ENCODE data around the gene NIPBL.
"Not testable (repeated sequence)": the region's sequence is repeated elsewhere in the genome, so short reads cannot be mapped to it uniquely, and the experiment has no call there.

The NIPBL gene

DNA sequence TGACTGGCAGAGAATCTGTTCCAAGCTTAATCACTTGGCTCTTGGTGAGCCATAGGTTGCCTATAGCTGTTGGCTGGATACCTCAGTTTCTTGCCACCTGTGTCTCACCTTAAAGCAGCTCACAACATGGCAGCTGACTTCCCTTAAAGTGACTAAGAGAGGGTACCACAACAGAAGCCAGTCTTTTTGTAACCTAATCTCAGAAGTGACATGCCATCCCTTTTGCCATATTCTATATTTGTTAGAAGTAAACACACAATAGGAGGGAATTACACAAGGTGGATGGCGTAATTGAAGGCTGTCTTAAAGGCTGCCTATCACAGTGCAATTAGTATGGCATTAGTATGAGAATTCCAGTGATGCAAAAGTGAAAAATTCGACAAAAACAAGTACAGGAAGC is 28.1 kb downstream of the NIPBL start:
- DNase-seq: no peak

DNA sequence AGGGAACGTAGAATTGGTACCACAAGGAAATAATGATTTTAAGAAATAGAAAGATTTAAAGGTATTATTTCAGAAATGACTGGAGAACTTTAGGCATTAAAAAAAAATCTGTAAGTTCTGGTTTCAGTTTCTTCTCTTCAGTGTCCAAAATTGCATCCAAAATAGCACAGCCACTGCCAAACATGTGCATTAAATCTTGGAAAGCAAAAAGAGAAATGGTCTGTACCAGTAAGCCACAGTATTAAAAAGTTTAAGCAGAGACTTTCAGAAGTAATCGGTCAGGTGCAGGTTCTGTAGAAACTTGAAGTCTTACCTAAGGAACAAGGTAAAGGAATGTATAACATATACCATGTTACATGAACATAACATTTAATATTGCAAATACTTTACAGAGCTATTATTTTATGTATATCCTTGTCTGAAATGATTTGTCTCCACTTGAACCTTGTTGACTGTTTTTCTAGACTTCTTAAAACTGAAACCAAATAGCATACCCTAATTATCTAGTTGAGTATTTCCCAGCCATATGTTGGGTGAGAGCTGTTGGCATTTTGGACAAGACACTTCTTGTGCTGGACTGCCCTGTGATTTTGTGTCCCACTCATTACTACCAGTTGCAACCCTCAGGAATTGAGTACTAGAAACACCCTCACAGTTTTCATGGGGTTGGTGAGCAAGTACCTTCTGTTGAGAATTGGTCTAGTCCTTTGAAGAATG is 32.1 kb downstream of the NIPBL start:
- no peak for DNase-seq

DNA sequence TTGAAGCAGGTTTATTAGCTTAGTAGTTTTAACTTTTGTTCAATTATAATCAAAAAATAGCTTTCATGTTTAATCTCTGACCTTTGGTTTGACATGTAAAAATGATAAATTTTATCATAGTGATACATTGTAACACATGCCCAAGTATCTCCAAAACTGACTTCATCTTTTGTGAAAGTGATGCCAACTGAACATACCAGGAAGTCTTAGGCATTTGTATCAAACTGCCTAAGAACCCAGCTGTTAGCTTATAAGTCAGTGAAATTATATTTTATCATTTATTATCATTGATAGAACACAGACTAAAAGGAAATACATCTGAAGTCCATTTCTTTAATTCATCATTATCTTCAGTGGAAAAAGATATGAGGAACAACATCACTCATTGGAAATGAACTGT is 39.1 kb downstream of the NIPBL start:
- DNase-seq: no peak

DNA sequence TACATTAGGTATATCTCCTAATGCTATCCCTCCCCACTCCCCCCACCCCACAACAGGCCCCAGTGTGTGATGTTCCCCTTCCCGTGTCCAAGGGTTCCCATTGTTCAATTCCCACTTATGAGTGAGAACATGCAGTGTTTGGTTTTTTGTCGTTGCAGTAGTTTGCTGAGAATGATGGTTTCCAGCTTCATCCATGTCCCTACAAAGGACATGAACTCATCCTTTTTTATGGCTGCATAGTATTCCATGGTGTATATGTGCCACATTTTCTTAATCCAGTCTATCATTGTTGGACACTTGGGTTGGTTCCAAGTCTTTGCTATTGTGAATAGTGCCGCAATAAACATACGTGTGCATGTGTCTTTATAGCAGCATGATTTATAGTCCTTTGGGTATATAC is 40.0 kb downstream of the NIPBL start:
- DNase-seq: not testable (repeated sequence)

DNA sequence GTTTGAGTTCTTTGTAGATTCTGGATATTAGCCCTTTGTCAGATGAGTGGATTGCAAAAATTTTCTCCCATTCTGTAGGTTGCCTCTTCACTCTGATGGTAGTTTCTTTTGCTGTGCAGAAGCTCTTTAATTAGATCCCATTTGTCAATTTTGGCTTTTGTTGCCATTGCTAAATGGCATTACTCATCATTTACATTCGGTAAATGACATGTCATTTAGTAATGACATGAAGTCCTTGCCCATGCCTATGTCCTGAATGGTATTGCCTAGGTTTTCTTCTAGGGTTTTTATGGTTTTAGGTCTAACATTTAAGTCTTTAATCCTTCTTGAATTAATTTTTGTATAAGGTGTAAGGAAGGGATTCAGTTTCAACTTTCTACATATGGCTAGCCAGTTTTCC is 40.8 kb downstream of the NIPBL start:
- not testable (repeated sequence) for DNase-seq

DNA sequence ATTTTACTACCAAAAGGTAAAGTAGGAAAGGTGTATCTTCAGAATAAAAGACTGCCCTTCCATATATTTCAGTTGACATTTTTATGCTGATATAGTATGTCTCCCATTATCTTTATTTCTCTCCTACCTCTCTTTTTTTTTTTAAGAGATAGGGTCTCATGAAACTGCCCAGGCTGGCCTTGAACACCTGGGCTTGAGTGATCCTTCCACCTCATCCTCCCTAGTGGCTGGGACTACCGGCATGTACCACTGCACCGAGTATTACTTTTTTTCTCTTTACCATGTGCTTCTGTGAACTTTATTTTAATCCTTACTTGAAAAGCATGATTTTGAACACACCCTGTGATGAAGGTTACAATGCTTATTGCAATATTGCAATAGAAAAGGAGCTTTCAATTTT is 42.7 kb downstream of the NIPBL start:
- DNase-seq: no peak

DNA sequence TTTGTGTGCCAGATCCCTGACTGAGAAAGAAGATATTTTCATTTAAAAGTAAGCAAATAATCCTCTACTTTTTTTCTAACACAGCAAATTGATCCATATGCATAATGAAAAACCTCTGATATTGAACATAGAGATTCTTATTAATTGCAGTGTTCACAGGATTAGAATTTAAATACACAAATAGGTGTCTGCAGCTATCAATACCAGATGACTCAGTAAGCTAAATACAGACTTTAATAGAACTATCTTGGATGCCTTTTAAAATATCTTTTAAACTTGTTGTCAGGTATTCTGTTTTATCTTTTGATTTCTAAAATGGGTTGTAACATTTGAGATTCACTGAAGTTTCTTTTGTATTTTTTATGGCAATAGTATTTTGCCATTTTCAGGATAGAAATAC is 43.1 kb downstream of the NIPBL start:
- no peak for DNase-seq

DNA sequence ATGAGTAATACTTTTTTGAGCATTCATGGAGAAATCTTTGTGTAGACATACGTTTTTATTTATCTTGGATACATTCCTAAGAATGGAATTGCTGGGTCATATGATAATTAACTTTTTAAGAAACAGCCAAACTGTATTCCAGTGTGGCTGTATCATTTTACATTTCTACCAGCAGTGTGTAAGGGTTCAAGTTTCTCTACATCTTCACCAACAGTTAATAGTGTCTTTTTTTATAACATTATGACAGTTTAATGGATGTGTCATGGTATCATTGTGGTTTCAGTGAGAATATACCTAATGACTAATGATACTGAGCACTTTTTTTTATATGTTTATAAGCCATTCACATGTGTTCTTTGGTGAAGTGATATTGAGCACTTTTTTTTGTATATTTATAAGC is 52.4 kb downstream of the NIPBL start:
- no peak for DNase-seq

DNA sequence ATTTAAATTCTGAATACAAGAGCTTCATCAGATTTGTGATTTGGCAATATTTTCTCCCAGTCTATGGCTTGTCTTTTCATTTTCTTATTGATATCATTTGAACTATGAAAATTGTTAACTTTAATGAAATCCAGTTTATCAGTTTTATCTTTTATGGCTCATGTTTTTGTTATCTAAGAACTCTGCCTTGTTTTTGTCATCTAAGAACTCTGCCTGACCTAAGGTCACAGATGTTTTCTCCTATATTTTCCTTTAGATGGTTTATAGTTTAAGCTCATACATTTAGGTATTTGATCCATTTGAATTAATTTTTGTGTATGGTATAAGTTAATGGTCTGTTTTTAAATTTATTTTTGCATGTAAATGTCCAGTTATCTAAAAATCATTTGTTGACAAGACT is 52.9 kb downstream of the NIPBL start:
- DNase-seq: no peak

DNA sequence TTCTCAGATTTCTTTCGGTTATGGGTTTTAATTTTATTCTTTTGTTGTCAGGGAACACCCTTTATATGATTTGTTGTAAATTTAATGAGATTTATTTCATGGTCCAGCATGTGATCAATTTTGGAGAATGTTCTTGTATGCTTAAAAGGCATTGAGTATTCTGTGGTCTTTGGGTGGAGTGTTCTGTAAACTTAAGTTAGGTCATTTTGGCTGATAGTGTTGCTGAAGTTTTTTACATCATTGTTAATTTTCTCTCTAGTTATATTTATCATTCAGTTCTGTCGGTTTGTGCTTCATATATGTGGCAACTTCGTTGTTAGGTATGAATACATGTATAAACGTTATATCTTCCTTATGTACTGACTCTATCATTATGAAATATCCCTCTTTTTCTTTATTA is 55.5 kb downstream of the NIPBL start:
- no peak for DNase-seq

DNA sequence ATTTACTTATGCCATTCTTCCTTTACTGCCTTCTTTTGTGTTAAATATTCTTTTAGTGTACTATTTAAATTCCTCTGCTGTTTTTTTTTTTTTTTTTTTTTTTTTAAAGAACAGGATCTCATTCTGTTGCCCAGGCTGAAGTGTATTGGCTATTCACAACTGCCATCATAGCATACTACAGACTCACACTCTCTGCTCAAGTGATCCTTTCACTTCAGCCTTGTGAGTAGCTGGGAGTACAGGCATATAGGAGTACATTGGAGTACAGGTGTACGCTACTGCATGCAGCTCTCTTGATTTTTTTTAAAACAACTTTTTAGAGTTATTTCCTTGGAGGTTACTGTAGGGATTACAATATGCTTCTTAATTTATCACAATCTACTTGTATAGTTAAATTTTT is 56.1 kb downstream of the NIPBL start:
- no peak for DNase-seq

DNA sequence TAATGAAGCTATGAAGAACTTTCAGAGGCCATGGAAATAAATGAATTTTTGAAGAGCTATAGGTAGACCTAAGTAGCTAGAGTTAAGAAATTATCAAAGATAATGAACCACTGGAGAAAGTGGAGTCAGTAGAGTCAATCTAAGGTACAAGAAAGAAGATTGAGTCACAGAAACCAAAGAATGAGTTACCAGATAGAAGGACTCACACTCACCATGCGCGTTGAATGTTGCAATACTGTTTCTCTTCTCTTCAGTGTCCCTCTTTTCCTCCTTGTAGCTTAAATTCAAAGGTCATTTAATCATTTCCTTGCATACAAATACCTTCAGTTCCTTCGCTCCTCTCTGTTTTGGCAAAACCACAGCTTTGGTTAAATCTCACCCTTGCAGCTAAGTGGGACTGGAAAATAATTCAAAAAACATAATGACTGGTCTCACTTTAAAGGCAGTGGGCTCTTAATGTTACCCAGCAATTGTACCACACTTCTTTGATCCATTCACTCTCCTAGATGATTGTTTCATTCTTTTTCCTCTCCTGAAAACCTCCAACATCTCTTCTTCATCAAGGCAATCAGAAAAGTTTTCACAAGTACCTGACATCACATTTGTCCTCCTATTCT is 58.3 kb downstream of the NIPBL start:
- DNase-seq: no peak

DNA sequence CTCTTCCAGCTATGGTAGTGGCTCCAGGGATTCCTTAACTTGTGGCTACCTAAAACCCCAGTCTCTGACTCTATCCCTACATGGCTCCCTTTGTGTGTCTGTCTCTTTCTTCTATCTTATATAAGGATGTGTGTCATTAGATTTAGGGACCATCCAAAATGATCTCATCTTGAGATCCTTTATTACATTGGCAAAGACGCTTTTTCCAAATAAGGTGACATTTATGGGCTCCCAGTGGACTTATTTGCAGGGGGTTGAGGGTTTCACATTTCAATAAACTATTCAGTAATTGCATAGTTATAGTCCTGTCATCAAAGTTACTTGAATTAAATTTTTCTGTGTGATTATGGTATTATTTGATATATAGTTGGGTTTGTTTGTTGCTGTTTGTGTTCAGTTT is 59.2 kb downstream of the NIPBL start:
- DNase-seq: no peak

DNA sequence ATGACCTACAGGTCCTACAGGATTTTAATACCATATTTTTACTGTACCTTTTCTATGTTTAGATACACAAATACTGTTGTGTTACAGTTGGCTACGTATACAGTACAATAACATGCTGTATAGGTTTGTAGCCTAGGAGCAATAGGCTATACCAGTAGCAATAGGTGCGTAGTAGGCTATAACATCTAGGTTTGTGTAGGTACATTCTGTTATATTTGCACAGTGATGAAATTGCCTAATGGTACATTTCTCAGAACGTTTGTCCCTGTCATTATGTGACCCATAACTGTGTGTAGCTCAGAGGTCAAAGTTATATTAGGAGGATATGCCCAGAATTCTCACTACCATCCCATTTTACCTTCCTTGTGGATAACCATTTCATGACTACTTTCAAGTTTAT is 59.7 kb downstream of the NIPBL start:
- DNase-seq: no peak

DNA sequence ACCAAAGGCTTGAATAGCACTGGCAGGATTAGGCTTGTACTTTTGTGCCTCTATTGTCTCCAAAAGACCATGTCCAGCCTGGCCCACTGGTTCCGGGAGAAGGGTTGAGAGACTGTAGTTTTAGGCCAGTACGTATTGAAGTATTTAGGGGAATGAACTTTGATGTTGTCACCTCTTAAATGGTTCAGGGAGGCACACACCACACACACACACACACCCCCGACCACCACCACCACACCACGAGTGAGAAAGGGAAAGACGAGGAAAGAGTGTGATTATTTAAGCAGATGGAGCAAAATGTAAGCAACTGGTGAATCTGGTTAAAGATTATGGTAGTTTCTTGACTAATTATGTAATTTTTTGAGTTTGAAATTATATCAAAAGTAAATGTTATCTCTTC is 61.6 kb downstream of the NIPBL start:
- DNase-seq: no peak

DNA sequence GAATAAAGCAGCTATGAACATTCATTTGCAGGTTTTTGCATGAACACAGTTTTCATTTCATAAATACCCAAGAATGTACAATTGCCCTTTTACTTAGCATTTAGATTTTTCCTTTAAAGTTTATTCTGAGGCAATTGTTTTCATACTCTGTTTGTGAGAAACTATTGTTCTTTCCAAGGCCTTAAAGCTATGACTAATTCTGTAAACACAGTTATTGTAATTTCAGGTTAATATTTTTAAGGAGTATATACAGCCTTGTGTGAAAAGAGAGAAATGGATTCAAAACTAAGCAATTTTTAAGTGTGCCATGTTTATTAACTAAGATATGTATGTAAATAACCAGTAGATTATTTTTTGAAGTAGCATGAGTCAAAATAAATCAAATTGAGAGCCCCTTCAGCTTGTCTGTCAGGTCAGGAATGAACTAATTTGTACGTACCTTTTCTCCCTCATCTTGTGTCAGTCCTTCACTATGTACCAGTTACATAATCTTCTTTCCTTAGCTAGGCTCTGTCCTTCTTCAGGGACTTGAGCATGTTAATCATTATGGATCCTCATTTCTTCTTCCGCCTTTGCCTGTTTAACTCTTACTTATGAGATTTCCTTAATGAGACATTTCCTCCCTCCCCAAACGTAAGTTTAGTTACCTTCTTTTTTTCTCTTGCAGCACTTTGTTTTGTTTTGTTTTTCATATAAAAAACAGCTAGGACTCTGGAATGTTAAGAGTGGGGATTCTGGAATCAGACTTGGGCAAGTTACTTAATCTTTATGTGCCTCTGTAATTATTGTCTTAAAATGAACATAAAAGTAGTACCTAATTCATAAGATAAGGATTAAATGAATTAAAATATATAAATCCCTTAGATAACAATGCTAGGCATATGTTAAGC is 63.6 kb downstream of the NIPBL start:
- DNase-seq: no peak

DNA sequence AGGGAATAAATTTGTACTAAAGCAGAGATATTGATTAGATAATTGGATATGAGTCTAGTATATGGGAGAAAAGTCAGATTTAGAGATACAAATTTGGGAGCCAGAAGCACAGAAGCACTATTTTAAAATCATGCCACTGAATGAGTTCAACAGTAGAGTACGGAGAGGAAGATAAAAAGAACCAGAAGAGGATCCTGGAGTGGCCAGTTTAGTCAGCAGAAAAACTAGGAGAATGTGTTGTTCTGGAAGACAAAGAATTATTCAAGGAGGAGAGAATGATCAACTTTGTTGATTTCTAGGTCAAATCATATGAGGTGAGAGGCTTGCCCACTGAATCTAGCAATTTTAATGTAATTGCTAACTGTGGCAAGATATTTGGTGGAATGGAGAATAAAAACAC is 67.0 kb downstream of the NIPBL start:
- no peak for DNase-seq

DNA sequence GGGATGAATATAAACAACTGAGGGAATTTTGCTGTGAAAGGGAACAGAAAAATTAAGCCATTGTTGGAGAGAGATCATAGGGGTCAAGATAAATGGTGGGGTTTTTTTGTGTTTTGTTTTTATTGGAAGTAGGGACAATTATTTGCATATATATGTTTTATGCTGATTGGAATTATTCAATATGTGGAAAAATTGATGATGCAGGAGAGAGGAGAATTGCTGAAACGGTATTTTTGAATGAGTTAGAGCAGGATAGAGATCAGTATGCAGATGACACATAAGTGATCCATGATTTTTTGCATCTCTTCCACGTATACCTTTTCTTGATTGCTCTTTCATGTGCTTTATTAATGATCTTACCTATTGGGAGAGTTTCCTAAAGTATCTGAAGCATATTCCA is 67.5 kb downstream of the NIPBL start:
- no peak for DNase-seq

DNA sequence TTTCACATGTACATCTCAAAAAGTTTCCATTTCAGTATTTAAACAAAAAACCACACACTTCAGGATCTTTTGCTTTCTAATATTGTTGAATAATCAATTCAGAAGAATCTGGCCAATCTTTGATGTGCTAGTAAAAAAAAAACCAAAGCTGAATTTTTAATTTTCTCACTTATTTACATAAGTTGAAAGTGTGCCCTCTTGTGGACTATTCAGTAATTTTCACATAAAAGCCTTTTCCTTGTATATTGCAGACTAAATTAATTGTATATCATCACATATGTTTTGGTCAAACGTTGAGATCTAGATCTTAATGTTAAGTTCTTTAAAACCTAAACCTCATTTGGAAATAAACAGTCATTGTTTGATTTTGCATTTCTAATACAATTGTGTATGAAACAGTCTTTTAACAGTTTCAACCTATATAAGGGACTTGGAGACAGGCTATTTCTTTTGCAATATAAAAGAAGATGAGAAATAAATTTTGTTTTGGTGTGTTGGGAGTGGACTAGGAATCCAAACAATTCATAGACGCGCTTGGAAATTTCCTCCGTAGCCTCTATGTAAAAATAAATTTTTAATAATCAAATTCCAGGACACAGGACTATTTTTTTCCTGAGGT is 68.1 kb downstream of the NIPBL start:
- DNase-seq: peak; percentile 40

DNA sequence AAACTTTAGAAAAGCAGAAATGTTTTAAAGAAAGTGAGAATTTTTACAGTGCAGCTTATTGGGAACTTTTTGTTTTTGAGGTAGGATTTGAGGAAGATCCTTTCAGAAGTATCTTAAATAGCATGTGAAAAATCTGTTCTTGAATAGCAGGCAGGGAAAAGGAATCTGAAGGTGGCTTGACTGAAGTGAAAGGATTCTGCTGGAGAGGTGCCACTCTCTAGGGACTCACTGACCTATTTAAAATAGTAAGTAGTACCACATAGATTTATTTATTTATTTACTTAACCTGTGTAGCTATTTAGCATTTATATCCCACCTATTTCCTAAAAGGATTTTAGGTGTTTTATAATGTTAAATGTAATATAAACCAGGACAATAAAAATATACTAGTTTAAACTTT is 69.1 kb downstream of the NIPBL start:
- DNase-seq: no peak

DNA sequence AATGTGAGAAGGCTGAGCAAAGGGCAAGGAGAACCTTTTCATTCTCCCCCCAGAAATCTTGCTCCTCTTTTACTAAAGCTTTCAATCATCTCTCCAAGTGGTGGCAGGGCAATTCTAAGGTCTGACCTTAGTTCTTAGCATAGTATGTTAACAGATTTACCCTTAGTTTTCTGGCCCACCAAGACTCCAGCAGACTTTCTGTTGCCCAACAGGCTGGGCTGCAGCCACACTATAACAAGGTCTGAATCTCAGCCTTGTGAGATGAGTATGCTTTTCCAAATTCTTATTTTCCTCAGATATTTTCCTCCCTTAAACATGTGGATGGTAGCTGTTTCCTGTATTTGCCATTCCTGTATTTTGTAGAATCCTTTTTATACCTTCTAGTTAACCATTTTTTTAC is 69.5 kb downstream of the NIPBL start:
- DNase-seq: no peak

DNA sequence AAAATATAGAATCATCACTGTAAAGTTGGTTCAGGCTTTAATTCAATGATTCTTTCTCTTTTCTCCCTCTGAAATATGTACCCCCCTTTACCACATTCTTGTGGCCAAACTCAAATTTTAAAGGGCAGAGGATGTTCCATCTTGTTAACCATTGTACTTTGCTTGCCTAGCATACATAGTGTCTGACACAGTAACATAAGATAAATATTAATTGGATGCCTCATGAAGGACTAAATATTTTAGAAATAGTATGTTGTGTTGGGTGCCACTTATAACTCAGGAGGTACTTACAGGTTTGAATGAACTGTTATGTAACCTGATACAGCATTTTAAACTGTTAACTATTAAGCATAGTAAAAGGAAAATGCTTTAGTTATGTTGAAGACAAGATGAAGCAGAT is 71.5 kb downstream of the NIPBL start:
- no peak for DNase-seq

DNA sequence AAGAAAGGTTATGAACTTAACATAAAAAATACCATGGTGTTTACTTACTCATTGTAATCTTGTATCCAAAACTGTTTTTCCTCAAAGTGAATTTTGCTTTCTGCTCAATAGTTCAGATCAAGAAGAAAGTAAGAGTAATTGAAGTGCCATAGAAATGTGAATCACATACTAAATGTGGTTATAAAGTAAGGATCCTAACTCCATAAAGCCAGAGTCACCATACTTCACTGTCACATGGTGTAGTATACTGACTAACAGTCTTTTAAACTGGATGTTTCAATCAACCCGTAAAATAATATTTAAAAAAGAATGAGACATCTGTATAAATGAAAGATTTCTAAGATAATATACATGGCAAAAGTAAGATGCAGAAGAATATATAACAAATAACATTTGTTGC is 72.1 kb downstream of the NIPBL start:
- no peak for DNase-seq

DNA sequence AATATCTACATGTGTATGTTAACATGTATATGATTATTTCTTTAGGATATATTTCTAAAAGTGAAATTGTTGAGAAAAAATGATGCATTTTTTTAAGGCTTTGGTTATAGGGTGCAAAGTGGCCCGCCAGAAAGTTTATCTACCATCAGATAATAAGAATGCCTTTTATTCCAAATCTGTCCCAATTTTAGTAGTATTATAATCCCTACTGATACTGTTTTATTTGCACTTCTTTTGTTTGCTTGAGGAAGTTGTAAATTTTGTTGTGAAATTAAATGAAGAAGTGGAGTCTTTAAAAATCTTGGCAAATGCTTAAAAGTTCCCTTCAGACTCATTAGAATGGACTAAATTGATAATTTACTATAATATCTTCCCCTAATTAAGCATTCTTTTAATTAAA is 73.0 kb downstream of the NIPBL start:
- DNase-seq: no peak

Measured in GDM1 (cell line).